Mucosa of gallbladder (tissue), 1 donor: ENCODE data around the gene CCDC197. TPM values are rescaled to one million over a fixed set of nuclear protein-coding genes. Genes with fewer than 3 reads are reported as not detected.

Experiments used
- total RNA-seq: library from RNA; stranded (reverse); gene quantifications from one replicate; pipeline ENCODE4 v1.2.1, GENCODE V29; 2021
- donor health status: DM: no; HTN: no; CAD: no.

CCDC197 gene
- total RNA-seq, 1 donor from 2014 or later, result not detected

Other genes with a start within 250 kb of the CCDC197 start
- gene PRIMA1, start 208.8 kb upstream of the CCDC197 start, total RNA-seq, result 5.0 TPM
- gene FAM181A, start 70.0 kb upstream of the CCDC197 start, total RNA-seq, result not detected
- 28.0 TPM for gene ASB2, start 20.7 kb upstream of the CCDC197 start, total RNA-seq
- 2.1 TPM for gene OTUB2, start 29.0 kb downstream of the CCDC197 start, total RNA-seq
- 187 TPM for gene DDX24, start 83.9 kb downstream of the CCDC197 start, total RNA-seq
- gene IFI27L1, start 84.0 kb downstream of the CCDC197 start, total RNA-seq, result 19.8 TPM
- gene IFI27, start 113.4 kb downstream of the CCDC197 start, total RNA-seq, result 478 TPM
- gene IFI27L2, start 132.3 kb downstream of the CCDC197 start, total RNA-seq, result 61.8 TPM
- gene PPP4R4, start 177.0 kb downstream of the CCDC197 start, total RNA-seq, result 1.4 TPM